Measurements from ENCODE around the gene CCR5AS.

DNA sequence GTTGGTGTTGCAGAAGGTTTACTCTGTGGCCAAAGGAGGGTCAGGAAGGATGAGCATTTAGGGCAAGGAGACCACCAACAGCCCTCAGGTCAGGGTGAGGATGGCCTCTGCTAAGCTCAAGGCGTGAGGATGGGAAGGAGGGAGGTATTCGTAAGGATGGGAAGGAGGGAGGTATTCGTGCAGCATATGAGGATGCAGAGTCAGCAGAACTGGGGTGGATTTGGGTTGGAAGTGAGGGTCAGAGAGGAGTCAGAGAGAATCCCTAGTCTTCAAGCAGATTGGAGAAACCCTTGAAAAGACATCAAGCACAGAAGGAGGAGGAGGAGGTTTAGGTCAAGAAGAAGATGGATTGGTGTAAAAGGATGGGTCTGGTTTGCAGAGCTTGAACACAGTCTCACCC, 32.1 kb downstream of the CCR5AS start:
- TF ChIP-seq CTCF (IDR thresholded peaks at IDR 0.05) (no peak), POLR2A (IDR thresholded peaks at IDR 0.05) (no peak), POLR2AphosphoS5 (IDR thresholded peaks at IDR 0.05) (no peak)
